HK-2 (cell line): ENCODE data around the gene TXNL4B.
A peak's percentile ranks its signal among the peaks of the same experiment; 100 is the strongest.

Source experiments
- DNase-seq: peaks from one replicate; pipeline ENCODE4 v3.0.0-alpha.2; 2018; ENCODE audit not compliant: unreplicated experiment

Gene TXNL4B

GRCh38 chr16:72093448-72094265 is at the start of gene TXNL4B, which contains the start of gene DHX38:
TSS of gene TXNL4B (minus strand) at chr16:72093620. CDS start at chr16:72090749, 2,871 bp downstream.
TSS of gene DHX38 (plus strand) at chr16:72093847. CDS start at chr16:72096158, 2,311 bp downstream.
- peak; percentile 90 for DNase-seq

GRCh38 chr16:72142476-72142875 is 49.1 kb upstream of the TXNL4B start:
- no peak for DNase-seq

GRCh38 chr16:72139908-72140307 is 46.5 kb upstream of the TXNL4B start:
- DNase-seq, result no peak

GRCh38 chr16:72138064-72138572 is 44.7 kb upstream of the TXNL4B start:
- DNase-seq, result no peak

- no peak for DNase-seq
Measured at GRCh38 chr16:72137380-72138063, 44.1 kb upstream of the TXNL4B start.

GRCh38 chr16:72134507-72134906 is 41.1 kb upstream of the TXNL4B start:
- DNase-seq, result no peak

GRCh38 chr16:72132726-72133125 is 39.3 kb upstream of the TXNL4B start:
- DNase-seq, result no peak

GRCh38 chr16:72131036-72131435 is 37.6 kb upstream of the TXNL4B start:
- no peak for DNase-seq

GRCh38 chr16:72129976-72130656 is 36.7 kb upstream of the TXNL4B start:
- no peak for DNase-seq

GRCh38 chr16:72128701-72129100 is 35.3 kb upstream of the TXNL4B start:
- DNase-seq, result no peak

- DNase-seq, result no peak
Measured at GRCh38 chr16:72126429-72126765, 33.0 kb upstream of the TXNL4B start.

- no peak for DNase-seq
Measured at GRCh38 chr16:72125635-72126428, 32.4 kb upstream of the TXNL4B start.

GRCh38 chr16:72124761-72125634 is 31.6 kb upstream of the TXNL4B start:
- peak; percentile 76 for DNase-seq

- DNase-seq, result no peak
Measured at GRCh38 chr16:72124148-72124547, 30.7 kb upstream of the TXNL4B start.

- no peak for DNase-seq
Measured at GRCh38 chr16:72123426-72123825, 30.0 kb upstream of the TXNL4B start.

GRCh38 chr16:72122916-72123315 is 29.5 kb upstream of the TXNL4B start:
- no peak for DNase-seq

- DNase-seq, result no peak
Measured at GRCh38 chr16:72122308-72122707, 28.9 kb upstream of the TXNL4B start.

- DNase-seq, result no peak
Measured at GRCh38 chr16:72120026-72120425, 26.6 kb upstream of the TXNL4B start.

GRCh38 chr16:72113616-72113945 is 20.2 kb upstream of the TXNL4B start:
- no peak for DNase-seq

- DNase-seq, result no peak
Measured at GRCh38 chr16:72112906-72113615, 19.6 kb upstream of the TXNL4B start.
